ENCODE results near the gene TRIM26.
"Not testable (repeated sequence)": the region's sequence is repeated elsewhere in the genome, so short reads cannot be mapped to it uniquely, and the experiment has no call there.

Gene TRIM26

DNA sequence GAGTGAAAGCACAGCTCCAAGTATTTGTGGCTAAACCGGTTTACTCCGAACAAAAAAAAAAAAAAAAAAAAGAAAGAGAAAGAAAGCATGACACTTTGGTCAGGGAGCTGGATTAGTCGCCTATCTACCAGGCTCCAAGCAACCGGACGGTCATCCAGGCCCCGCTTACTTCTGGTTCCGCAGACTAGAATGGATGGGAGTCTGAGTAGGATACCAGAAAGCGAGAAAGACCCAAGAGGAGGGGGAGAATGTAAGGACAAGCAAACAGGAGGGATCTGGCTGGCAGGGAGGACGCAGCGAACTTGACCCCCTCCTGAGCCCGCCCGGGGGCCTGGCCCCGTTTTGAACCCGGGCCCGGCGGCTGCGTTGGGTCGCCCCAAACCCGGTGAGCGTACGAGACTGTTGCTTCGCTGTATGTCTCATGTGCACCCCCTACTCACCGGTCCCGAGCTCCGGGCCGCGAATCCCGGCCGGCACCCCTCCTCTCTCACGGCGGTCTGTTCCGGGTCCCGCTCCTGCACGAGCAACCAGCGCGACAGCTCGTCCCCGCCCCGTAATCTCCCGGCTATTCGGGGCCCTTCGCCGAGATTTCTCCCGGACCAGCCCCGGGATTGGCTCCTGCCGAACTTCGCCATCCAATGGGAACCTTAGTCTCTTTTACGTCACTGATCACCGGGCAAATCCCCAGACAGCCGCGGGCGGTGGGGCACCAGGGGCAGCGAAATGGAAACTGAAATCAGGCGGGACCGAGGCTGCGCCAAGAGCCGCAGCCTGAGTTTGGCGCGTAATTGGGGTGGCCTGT lies at the start of gene TRIM26:
Gene TRIM26 (minus strand): TSS at position 542 of the 802 bp plus-strand sequence. CDS start 14,303 bp downstream, outside the sequence.
- DNase-seq = peak; percentile 94

- DNase-seq = no peak
These were observed 46.9 kb upstream of the TRIM26 start for GRCh38 chr6:30260036-30260504.

- no peak for DNase-seq
These were observed 46.2 kb upstream of the TRIM26 start for GRCh38 chr6:30259140-30260035.

DNA sequence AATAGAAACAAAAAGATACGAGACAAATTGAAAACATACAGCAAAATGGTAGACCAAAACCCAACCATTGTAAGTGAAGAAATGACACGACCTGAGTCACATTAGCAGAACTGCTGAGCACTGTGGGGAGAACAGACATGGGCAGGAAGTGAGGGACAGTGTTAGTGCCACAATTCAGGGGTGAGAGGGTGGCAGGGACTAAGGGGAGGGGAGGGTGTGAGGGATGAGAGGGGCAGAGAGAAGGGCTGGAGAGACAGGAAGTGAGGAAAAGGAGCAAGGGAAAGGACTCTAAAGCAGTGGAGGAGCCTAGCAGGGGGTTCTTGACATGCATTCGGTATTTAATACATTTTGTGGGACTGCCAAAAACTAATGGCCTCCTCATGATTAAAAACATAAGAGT lies 45.0 kb upstream of the TRIM26 start:
- DNase-seq = no peak

- not testable (repeated sequence) for DNase-seq
These were observed 39.2 kb upstream of the TRIM26 start for GRCh38 chr6:30252417-30252816.

DNA sequence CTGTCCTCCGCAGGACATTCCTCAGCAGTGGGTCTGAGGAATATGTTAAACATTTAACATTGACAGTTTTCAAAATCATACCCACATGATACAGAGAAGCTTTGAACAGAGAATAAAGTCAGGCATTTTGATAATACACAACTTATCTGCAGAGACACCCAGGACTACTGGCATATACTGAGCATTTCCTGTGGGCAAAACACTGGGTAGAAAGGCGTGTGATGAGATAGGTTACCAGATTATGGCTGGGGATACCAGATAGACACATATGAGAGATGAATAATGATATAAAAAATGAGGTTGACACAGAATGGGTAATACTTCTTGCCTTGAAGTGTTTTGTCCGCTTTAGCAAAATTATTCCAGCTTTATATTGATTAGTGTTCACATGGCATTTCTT lies 31.4 kb upstream of the TRIM26 start:
- DNase-seq = no peak

DNA sequence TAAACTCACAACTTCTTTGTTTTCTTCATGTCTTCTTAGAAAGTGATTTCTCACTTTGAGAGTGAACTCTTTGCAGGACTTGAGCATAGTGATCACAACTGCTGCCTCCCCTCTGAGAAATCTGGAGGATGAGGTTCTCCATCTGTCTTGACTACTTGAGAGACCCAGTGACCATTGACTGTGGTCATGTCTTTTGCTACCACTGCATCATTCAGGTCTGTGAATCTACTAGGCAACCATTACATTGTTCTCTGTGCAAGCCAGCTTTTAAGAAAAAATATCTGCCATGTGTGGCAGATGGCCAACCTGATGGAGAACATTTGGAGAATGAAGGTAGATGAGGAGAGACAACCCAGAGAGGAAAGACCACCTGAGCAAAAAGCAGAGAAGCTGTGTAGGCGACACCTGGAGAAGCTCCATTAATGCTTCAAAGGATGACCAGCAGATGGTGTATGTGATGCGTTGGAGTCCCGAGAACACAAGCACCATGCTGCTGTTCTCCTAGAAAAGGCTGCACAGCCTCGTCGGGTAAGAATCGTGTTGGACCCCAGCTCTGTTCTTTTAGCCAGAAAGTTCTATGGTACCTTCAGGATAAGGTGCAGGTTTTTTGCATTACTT lies 25.1 kb upstream of the TRIM26 start:
- DNase-seq = no peak

DNA sequence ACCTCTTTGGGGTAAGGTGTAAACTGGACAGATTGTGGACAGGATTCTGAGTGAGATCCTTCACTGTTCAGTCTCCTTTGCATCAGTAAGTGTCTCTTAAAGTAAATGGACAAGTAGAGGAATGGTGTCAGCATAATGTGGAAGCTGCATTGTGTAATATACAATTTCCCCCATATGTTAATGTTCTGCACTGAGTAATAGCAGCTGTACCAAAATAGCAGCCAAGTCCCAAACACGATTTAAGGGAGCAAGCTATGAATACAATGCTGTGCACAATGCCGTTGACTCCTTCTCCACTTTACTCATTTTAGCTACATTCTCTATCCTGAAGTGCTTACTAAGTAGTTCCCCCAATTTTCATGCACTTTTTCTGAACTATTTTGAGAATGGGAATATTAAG lies 21.1 kb upstream of the TRIM26 start:
- DNase-seq = no peak

DNA sequence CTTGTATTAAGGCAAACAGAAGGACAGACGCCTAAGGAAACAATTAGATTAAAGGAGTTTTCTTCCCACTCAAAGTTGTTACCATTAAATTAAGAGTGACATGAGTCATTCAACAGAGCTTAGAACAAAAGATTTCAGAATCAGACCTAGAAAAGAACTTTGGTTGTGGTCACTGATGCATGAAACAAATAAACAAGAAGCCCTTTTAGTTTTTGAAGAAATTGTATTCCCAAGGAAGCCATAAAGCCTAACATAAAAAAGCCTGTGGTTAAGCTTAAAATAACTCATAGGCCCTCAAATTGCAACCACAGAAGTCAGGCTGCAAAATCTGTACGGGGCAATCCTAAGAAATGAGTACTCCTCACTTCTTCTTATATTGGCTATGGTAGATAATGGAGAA lies 17.9 kb upstream of the TRIM26 start:
- DNase-seq = no peak

DNA sequence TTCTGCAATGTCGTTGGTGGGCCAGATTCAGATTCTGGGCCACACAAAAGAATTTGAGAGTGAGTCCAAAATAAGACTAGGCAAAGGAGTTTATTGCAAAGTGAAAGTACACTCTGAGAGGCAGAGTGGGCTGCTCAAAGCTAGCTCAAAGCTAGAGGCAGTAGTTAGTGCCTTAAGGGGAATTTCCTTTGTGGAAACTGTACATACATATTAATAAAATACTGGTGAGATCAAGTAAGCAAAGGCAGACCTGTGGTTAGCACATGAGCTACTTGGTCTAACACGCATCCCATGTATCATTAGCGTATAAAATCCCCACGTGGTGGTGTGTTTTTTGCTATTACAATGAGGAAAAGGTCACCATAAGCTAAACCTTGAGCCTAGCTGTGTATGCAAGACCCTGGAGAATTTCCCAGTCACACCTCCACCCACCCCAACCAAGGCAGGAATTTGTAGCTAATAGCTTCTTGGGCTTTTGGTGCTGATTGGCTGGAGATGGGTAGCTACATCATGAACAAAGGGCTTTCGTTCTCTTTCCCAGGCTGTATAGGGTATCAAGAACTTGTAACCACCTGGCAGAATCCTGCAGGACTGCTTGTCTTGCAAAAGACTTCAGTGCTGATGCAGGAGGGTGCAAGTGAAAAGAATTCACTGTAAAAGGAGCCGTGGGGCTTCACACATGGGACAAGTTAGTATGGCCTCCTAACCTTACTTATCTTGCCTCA lies 14.7 kb upstream of the TRIM26 start:
- no peak for DNase-seq

DNA sequence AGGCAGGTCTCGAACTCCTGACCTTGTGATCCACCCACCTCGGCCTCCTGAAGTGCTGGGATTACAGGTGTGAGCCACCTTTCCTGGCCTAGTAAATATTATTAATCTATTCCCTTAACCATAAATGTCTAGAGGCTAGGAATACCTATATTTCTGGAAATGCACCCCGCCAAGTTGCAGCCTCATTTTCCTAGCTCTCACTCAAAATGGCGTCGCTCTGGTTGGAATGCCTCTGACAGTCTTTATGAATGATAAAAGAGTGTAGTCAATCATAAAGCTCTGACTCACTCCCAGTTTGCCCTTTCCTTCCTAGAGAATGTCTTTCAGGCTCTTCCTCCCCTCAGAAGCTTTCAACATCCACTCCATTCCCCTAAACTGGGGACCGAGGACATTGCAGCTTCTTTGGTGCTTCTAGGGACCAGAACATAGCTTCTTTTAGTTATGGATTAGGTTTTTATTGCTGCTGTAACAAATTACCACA lies 14.1 kb upstream of the TRIM26 start:
- DNase-seq = no peak

DNA sequence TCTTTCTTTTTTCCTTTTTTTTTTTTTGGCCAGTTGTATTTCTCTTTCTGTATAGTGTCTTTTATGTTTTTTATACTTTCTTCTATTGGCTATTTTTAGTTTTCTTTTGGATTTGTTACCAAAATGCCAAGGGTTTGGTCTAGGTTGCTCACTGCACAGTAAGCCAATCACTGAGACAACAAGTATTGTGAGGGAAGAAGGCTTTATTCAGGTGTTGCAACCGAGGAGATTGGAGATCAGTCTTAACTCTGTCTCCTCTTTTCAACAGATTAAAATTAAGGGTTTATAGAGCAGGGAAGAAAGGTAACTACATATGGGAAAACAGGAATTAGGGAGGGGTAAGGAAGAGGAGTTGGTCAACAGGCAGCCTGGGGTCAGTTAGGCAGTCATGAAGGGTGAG lies 10.1 kb upstream of the TRIM26 start:
- no peak for DNase-seq

GRCh38 chr6:30221956-30222355 lies 8.8 kb upstream of the TRIM26 start:
- DNase-seq = not testable (repeated sequence)

DNA sequence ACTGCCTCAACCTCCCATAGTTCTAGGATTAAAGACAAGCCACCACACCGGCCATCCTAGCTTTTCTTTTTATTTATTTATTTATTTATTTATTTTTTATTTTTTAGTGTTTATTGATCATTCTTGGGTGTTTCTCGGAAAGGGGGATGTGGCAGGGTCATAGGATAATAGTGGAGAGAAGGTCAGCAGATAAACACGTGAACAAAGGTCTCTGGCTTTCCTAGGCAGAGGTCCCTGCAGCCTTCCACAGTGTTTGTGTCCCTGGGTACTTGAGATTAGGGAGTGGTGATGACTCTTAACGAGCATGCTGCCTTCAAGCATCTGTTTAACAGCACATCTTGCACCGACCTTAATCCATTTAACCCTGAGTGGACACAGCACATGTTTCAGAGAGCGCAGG lies 8.2 kb upstream of the TRIM26 start:
- DNase-seq = not testable (repeated sequence)

DNA sequence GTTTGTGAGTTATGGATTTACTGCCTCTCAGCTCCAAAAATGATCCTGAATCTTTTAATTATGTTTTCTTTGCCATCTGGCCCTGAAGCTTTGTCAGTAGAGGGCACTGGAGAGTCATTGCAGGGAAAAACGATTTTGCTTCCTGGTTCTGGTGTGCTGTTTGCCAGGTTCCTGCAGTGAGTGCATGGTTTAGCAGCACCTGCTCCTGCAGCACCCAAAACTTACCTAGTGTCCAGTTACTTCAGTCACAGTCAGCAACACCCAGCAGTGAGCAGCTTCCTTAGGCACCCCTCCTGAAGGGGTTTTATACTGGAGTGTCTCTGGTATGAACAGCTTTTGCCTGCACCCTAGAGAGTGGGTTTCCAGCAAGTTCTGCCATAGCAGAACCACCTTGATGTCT lies 6.0 kb upstream of the TRIM26 start:
- peak; percentile 74 for DNase-seq

- no peak for DNase-seq
These were observed 2.9 kb upstream of the TRIM26 start for GRCh38 chr6:30216096-30216495.

GRCh38 chr6:30214657-30214982 lies 1.4 kb upstream of the TRIM26 start:
- DNase-seq = no peak

- DNase-seq = peak; percentile 59
These were observed 901 bp upstream of the TRIM26 start for GRCh38 chr6:30213957-30214656.

- no peak for DNase-seq
These were observed 406 bp upstream of the TRIM26 start for GRCh38 chr6:30213667-30213956.

DNA sequence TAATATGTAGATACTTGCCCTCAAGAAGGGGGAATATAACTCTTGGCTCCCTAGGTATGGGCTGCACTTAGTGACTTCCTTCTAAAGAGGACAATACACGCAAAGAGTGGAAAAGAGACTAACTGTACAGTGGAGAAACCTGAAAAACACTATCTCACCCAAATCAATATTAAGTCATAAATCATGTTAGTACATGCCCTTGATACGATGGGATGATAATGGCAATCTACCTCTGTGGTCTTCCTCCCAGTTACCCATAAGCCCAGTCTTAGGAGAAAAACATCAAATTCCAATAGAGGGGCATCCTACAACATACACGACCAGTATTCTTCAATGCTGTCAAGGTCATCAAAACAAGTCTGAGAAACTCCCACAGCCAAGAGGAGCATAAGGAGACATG lies 1.3 kb downstream of the TRIM26 start:
- no peak for DNase-seq

- DNase-seq = no peak
These were observed 1.9 kb downstream of the TRIM26 start for GRCh38 chr6:30211306-30211705.

- DNase-seq = no peak
These were observed 5.4 kb downstream of the TRIM26 start for GRCh38 chr6:30207619-30208295.
